GM15510 (cell line): ENCODE data around the gene MGAM2.

Experiments used
- POLR2A ChIP-seq: IDR thresholded peaks from 3 replicates; pipeline ENCODE4 v1.6.1; 2011; ENCODE audit warnings: borderline replicate concordance; ENCODE audit not compliant: insufficient read length; ENCODE audit errors: extremely low read depth

The MGAM2 gene

GRCh38 chr7:142111499-142111898, at the start of gene MGAM2:
Gene MGAM2 (plus strand): TSS chr7:142111718. CDS start chr7:142116874, 5,156 bp downstream.
- no peak for TF ChIP-seq POLR2A

GRCh38 chr7:142063551-142064442, 47.7 kb upstream of the MGAM2 start:
- no peak for TF ChIP-seq POLR2A

GRCh38 chr7:142066536-142066935, 45.0 kb upstream of the MGAM2 start:
- TF ChIP-seq POLR2A = no peak

- no peak for TF ChIP-seq POLR2A
Observed at GRCh38 chr7:142077762-142078161, 33.8 kb upstream of the MGAM2 start.

GRCh38 chr7:142083605-142084004, 27.9 kb upstream of the MGAM2 start:
- no peak for TF ChIP-seq POLR2A

GRCh38 chr7:142085428-142085827, 26.1 kb upstream of the MGAM2 start:
- TF ChIP-seq POLR2A = no peak

- TF ChIP-seq POLR2A = no peak
Observed at GRCh38 chr7:142088022-142088714, 23.4 kb upstream of the MGAM2 start.

GRCh38 chr7:142089035-142089434, 22.5 kb upstream of the MGAM2 start:
- no peak for TF ChIP-seq POLR2A

GRCh38 chr7:142091961-142092360, 19.6 kb upstream of the MGAM2 start:
- no peak for TF ChIP-seq POLR2A

GRCh38 chr7:142094861-142095260, 16.7 kb upstream of the MGAM2 start:
- no peak for TF ChIP-seq POLR2A

- no peak for TF ChIP-seq POLR2A
Observed at GRCh38 chr7:142097571-142097970, 13.9 kb upstream of the MGAM2 start.

GRCh38 chr7:142098004-142098403, 13.5 kb upstream of the MGAM2 start:
- TF ChIP-seq POLR2A = no peak

- no peak for TF ChIP-seq POLR2A
Observed at GRCh38 chr7:142100634-142101033, 10.9 kb upstream of the MGAM2 start.

- no peak for TF ChIP-seq POLR2A
Observed at GRCh38 chr7:142104550-142105527, 6.7 kb upstream of the MGAM2 start.
